Measurements from ENCODE around the gene TMC7.
"Not testable (repeated sequence)": the region's sequence is repeated elsewhere in the genome, so short reads cannot be mapped to it uniquely, and the experiment has no call there.

TMC7 gene

DNA sequence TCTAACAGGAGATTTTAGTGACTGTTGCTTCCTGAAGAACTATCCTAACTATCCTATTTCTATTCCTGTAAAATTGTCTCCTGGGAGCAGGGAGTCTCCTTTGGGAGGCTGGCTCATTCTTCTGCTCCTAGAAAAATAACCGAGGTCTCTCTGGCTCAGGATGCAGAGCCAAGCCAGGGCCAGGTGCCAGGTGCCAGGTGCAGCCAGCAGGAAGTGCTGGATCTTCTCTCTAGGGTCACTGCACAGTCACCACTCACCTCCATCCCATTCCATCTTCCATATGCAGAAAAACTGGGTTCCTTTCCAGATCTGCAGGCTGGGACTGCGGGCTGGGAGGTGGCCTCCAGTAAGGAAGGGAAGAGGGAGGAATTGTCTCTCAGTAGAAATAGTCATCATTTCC lies 3.8 kb upstream of the TMC7 start:
- no peaks in the 10 kb centered on the region for H3K4me1 ChIP-seq (ENCODE audit: control insufficient read depth, insufficient read depth, low read length)
- H3K27me3 ChIP-seq (ENCODE audit: control insufficient read depth, insufficient read depth, low read length), result no peaks in the 10 kb centered on the region
- whole genome bisulfite sequencing (ENCODE audit: insufficient coverage, insufficient read length), result no CpG with 5 or more reads among the region's 2 CpGs
- no peaks in the 10 kb centered on the region for H3K9me3 ChIP-seq (ENCODE audit: control insufficient read depth, insufficient read depth, low read length)
- H3K4me3 ChIP-seq (ENCODE audit: low read length), result no peak overlapping the region
- no peak for DNase-seq (ENCODE audit: low read depth, low spot score)
- H3K36me3 ChIP-seq (ENCODE audit: control insufficient read depth, insufficient read depth, low read length), result no peaks in the 10 kb centered on the region
- no peak overlapping the region for H3K27ac ChIP-seq (ENCODE audit: low read length)

DNA sequence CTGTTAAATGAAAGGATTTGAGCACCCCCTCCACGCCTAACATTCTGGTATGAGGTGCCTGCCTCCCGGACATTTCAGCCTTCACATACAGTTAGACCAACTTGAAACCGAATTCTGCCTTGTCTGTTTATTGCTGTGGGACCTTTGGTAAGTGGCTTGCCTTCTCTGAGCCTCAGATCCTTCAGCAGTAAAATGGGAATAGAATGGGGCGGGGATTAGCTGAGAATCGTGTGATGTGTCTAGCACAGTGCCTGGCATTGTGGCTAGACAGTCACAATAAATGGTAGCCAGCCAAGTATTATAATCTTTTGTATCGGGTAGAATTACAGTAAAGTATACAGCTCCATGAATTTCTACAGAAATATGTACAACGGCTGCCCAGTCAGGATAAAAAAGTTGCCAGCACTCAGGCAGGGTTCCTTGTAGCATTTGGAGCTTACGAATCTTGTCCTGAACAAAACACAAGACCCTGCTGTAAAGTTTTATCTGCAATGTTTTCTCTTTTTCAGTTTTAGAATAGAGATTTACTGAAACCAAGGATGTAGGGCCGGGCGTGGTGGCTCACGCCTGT lies 786 bp downstream of the TMC7 start:
- H3K4me3 ChIP-seq (ENCODE audit: low read length), result peak overlapping the region; percentile 60; the same call in 1 of the 2 replicates
- no peak overlapping the region for H3K27ac ChIP-seq (ENCODE audit: low read length)
- WGBS (ENCODE audit: insufficient coverage, insufficient read length), result no CpG with 5 or more reads among the region's 11 CpGs

DNA sequence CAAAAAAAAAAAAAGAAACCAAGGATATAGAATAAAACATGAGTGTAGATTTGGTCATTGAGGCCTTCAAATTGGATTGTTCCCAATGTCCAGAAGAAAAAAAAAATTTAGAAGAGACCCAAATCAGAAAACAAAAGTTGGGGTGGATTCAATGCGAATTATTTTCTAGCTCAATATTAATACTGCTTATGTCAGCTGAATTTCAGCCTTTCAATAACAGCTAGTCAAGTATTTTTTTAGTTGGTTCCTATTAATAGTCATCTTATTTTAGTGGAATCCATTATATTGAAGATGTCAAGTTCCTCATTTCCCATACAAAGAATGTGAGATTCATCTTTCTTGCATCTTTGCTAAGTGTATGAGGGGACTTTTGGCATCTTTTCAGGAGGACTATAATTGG lies 1.5 kb downstream of the TMC7 start:
- DNase-seq (ENCODE audit: low read depth, low spot score); H3K27me3 ChIP-seq (ENCODE audit: control insufficient read depth, insufficient read depth, low read length); H3K27ac ChIP-seq (ENCODE audit: low read length); H3K4me1 ChIP-seq (ENCODE audit: control insufficient read depth, insufficient read depth, low read length); H3K36me3 ChIP-seq (ENCODE audit: control insufficient read depth, insufficient read depth, low read length); H3K4me3 ChIP-seq (ENCODE audit: low read length); H3K9me3 ChIP-seq (ENCODE audit: control insufficient read depth, insufficient read depth, low read length): not testable (repeated sequence)
- no CpG with 5 or more reads among the region's 1 CpG for WGBS (ENCODE audit: insufficient coverage, insufficient read length)

More for the DNA sequence above, 786 bp downstream of the TMC7 start:
- Histone ChIP-seq H3K27me3 (ENCODE audit: control insufficient read depth, insufficient read depth, low read length) (no peaks in the 10 kb centered on the region), H3K4me1 (ENCODE audit: control insufficient read depth, insufficient read depth, low read length) (no peaks in the 10 kb centered on the region), H3K36me3 (ENCODE audit: control insufficient read depth, insufficient read depth, low read length) (no peaks in the 10 kb centered on the region), H3K9me3 (ENCODE audit: control insufficient read depth, insufficient read depth, low read length) (no peaks in the 10 kb centered on the region)
- DNase-seq (ENCODE audit: low read depth, low spot score), result no peak

DNA sequence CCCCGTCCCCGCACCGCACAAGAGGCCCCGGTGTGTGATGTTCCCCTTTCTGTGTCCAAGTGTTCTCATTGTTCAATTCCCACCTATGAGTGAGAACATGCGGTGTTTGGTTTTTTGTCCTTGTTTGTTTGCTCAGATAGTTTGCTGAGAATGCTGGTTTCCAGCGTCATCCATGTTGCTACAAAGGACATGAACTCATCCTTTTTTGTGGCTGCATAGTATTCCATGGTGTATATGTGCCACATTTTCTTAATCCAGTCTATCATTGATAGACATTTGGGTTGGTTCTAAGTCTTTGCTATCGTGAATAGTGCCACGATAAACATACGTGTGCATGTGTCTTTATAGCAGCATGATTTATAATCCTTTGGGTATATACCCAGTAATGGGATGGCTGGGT lies 8.0 kb downstream of the TMC7 start:
- WGBS (ENCODE audit: insufficient coverage, insufficient read length), result no CpG with 5 or more reads among the region's 9 CpGs
- not testable (repeated sequence) for H3K27me3 ChIP-seq (ENCODE audit: control insufficient read depth, insufficient read depth, low read length); H3K36me3 ChIP-seq (ENCODE audit: control insufficient read depth, insufficient read depth, low read length); H3K4me1 ChIP-seq (ENCODE audit: control insufficient read depth, insufficient read depth, low read length); H3K27ac ChIP-seq (ENCODE audit: low read length); H3K4me3 ChIP-seq (ENCODE audit: low read length); H3K9me3 ChIP-seq (ENCODE audit: control insufficient read depth, insufficient read depth, low read length); DNase-seq (ENCODE audit: low read depth, low spot score)

DNA sequence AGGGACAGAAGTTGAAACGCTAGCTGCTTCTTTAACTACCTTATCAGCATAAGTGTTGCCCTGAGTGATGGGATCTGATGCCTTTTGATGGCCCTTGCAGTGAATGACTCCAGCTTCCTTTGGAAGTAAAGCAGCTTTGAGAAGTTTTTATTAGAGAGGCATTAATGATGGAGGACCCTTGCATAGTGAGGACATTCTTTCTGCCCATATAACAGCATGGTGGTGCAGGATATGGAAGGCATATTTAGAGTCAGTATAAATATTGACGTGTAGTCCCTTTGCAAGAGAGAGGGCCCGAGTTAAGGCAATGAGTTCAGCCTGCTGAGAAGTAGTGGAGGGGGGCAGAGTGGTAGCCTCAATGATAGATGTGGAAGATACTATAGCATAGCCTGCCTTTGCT lies 9.8 kb downstream of the TMC7 start:
- not testable (repeated sequence) for H3K4me1 ChIP-seq (ENCODE audit: control insufficient read depth, insufficient read depth, low read length); H3K27ac ChIP-seq (ENCODE audit: low read length); H3K27me3 ChIP-seq (ENCODE audit: control insufficient read depth, insufficient read depth, low read length); H3K4me3 ChIP-seq (ENCODE audit: low read length); H3K9me3 ChIP-seq (ENCODE audit: control insufficient read depth, insufficient read depth, low read length); H3K36me3 ChIP-seq (ENCODE audit: control insufficient read depth, insufficient read depth, low read length); DNase-seq (ENCODE audit: low read depth, low spot score)
- no CpG with 5 or more reads among the region's 3 CpGs for WGBS (ENCODE audit: insufficient coverage, insufficient read length)

DNA sequence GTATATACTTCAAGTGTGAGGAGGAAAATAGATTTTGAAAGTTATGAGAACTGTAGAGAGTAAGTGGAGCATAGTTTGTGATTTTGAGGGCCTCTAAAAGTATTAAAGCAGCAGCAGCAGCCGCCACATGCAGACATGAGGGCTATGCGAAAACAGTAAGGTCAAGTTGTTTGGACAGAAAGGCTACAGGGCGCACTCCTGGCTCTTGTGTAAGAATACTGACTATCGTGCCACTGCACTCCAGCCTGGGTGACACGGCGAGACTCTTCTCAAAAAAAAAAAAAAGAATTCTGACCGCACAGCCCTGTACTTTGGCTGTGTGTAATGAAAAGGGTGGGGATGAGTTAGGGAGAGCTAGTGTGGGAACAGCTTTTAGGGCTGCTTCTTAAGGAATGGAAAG lies 10.4 kb downstream of the TMC7 start:
- H3K9me3 ChIP-seq (ENCODE audit: control insufficient read depth, insufficient read depth, low read length); DNase-seq (ENCODE audit: low read depth, low spot score); H3K4me3 ChIP-seq (ENCODE audit: low read length); H3K4me1 ChIP-seq (ENCODE audit: control insufficient read depth, insufficient read depth, low read length); H3K36me3 ChIP-seq (ENCODE audit: control insufficient read depth, insufficient read depth, low read length); H3K27ac ChIP-seq (ENCODE audit: low read length); H3K27me3 ChIP-seq (ENCODE audit: control insufficient read depth, insufficient read depth, low read length): not testable (repeated sequence)
- WGBS (ENCODE audit: insufficient coverage, insufficient read length), result no CpG with 5 or more reads among the region's 7 CpGs

DNA sequence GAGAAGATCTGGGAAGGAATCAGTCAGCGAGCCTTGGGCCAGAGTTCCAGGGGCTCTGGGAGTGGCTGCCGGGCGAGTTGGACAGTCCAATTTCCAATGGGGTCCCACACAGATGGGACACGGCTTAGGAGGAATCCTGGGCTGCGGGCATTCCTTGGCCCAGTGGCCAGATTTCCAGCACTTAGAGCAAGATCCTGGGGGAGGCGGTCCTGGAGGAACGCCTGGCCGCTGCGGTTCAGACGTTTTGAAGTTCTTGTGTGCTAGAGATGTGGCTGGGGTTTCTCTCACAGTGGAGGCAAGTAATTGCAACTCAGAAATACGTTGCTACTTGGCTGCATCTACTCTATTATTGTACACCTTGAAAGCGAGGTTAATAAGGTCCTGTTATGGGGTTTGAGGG lies 11.7 kb downstream of the TMC7 start:
- not testable (repeated sequence) for H3K9me3 ChIP-seq (ENCODE audit: control insufficient read depth, insufficient read depth, low read length); H3K27me3 ChIP-seq (ENCODE audit: control insufficient read depth, insufficient read depth, low read length); DNase-seq (ENCODE audit: low read depth, low spot score); H3K4me3 ChIP-seq (ENCODE audit: low read length); H3K36me3 ChIP-seq (ENCODE audit: control insufficient read depth, insufficient read depth, low read length); H3K4me1 ChIP-seq (ENCODE audit: control insufficient read depth, insufficient read depth, low read length); H3K27ac ChIP-seq (ENCODE audit: low read length)
- WGBS (ENCODE audit: insufficient coverage, insufficient read length), result no CpG with 5 or more reads among the region's 12 CpGs

DNA sequence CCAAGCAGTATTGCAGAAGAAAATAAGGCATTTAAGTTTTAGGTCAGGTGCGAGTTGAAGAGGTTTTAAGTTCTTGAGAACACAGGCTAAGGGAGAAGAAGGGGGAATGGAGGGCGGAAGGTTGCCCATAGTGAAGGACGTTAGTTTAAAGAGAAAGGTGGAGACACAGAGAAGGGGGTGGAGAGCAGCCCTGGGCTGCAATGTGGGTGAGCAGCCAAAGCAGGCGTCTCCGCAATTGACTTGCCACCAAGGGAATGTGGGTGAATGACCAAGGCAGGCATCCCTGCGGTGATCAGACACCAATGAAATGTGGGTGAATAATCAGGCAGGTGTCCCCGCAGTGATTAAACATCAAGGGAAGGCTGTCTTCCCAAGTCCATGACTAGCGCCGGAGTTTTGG lies 12.8 kb downstream of the TMC7 start:
- not testable (repeated sequence) for H3K27ac ChIP-seq (ENCODE audit: low read length); H3K27me3 ChIP-seq (ENCODE audit: control insufficient read depth, insufficient read depth, low read length); H3K4me3 ChIP-seq (ENCODE audit: low read length); H3K9me3 ChIP-seq (ENCODE audit: control insufficient read depth, insufficient read depth, low read length); H3K36me3 ChIP-seq (ENCODE audit: control insufficient read depth, insufficient read depth, low read length); H3K4me1 ChIP-seq (ENCODE audit: control insufficient read depth, insufficient read depth, low read length); DNase-seq (ENCODE audit: low read depth, low spot score)
- WGBS (ENCODE audit: insufficient coverage, insufficient read length), result no CpG with 5 or more reads among the region's 9 CpGs

DNA sequence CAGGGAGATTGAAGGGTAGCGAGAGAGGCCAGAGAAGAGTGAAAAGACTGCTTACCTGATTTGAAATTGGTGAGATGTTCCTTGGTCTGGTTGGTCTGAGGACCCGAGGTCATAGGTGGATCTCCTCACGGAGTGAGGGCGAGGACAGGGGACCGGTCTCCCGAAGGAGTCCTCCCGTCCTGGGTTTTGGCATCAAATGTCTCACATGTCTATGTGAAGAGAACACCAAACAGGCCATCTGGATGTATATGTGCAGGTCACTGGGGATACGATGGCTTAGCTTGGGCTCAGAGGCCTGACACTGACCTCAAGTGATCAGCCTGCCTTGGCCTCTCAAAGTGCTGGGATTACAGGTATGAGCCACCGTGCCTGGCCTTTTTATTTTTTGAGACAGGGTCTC lies 13.3 kb downstream of the TMC7 start:
- H3K9me3 ChIP-seq (ENCODE audit: control insufficient read depth, insufficient read depth, low read length); H3K27me3 ChIP-seq (ENCODE audit: control insufficient read depth, insufficient read depth, low read length); H3K27ac ChIP-seq (ENCODE audit: low read length); H3K4me3 ChIP-seq (ENCODE audit: low read length); DNase-seq (ENCODE audit: low read depth, low spot score); H3K4me1 ChIP-seq (ENCODE audit: control insufficient read depth, insufficient read depth, low read length); H3K36me3 ChIP-seq (ENCODE audit: control insufficient read depth, insufficient read depth, low read length): not testable (repeated sequence)
- no CpG with 5 or more reads among the region's 9 CpGs for WGBS (ENCODE audit: insufficient coverage, insufficient read length)

DNA sequence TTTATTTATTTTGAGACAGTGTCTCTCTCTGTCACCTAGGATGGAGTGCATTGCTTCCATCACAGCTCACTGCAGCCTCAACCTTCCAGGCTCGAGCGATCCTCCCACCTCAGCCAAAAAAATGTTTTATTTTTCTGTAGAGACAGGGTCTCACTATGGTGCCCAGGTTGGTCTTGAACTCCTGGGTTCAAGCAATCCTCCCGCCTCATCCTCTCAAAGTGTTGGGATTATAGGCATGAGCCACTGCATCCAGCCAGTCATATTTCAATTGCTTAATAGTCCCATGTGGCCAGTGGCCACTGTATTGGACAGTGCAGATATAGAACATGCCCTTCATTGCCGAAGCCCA lies 15.3 kb downstream of the TMC7 start:
- Histone ChIP-seq H3K36me3 (ENCODE audit: control insufficient read depth, insufficient read depth, low read length) (no peaks in the 10 kb centered on the region), H3K27me3 (ENCODE audit: control insufficient read depth, insufficient read depth, low read length) (no peaks in the 10 kb centered on the region), H3K4me3 (ENCODE audit: low read length) (no peak overlapping the region), H3K27ac (ENCODE audit: low read length) (no peak overlapping the region), H3K9me3 (ENCODE audit: control insufficient read depth, insufficient read depth, low read length) (no peaks in the 10 kb centered on the region), H3K4me1 (ENCODE audit: control insufficient read depth, insufficient read depth, low read length) (0 out of 2 replicates have a peak, but pooled peaks cover 2% of the 10 kb centered on the region)
- no CpG with 5 or more reads among the region's 4 CpGs for WGBS (ENCODE audit: insufficient coverage, insufficient read length)
- DNase-seq (ENCODE audit: low read depth, low spot score), result no peak

DNA sequence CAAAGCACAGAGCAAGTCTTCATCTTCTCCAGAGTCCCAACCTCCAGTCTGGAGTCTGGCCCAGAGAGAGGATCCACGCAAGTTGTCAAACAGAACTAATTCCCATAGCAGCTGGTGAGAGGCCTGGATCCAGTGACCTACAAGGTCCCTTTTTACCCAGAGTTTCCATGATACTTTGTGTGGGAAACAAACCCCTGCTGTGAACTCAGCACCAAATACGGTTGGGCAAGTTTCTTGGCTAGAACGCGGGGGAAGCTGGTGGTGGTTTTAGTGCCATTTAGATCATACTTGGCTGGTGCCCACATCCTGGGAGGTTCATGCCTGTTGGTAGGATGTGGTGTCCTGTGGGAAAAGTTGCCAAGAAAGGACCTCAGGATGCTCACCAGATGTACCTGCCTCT lies 18.1 kb downstream of the TMC7 start:
- no CpG with 5 or more reads among the region's 4 CpGs for whole genome bisulfite sequencing (ENCODE audit: insufficient coverage, insufficient read length)
- no peaks in the 10 kb centered on the region for H3K9me3 ChIP-seq (ENCODE audit: control insufficient read depth, insufficient read depth, low read length)
- H3K4me3 ChIP-seq (ENCODE audit: low read length), result no peak overlapping the region
- no peaks in the 10 kb centered on the region for H3K36me3 ChIP-seq (ENCODE audit: control insufficient read depth, insufficient read depth, low read length)
- DNase-seq (ENCODE audit: low read depth, low spot score), result no peak
- H3K27me3 ChIP-seq (ENCODE audit: control insufficient read depth, insufficient read depth, low read length), result no peaks in the 10 kb centered on the region
- peaks cover 5% of the 10 kb centered on the region; the same call in 1 of the 2 replicates for H3K4me1 ChIP-seq (ENCODE audit: control insufficient read depth, insufficient read depth, low read length)
- H3K27ac ChIP-seq (ENCODE audit: low read length), result no peak overlapping the region
